HEK293 (cell line): ENCODE results near the gene MED25.

ENCODE experiments used
- CTCF ChIA-PET: fragments of 350-600 bp; formaldehyde crosslinking; extraction: SDS; loops from one replicate; lab custom pipeline; 2021; ENCODE audit warnings: antibody characterized with exemption; lab: Yijun Ruan, JAX
- POLR2A ChIA-PET: fragments of 300-600 bp; formaldehyde crosslinking; extraction: SDS; loops from one replicate; lab custom pipeline; 2020; ENCODE audit warnings: antibody characterized with exemption, inconsistent platforms; lab: Yijun Ruan, JAX
- H3K27ac ChIP-seq: fragments of 200-500 bp; sonication (Bioruptor generic); 2 replicates; pipeline ENCODE4 v1.5.1; 2014; ENCODE audit warnings: low read depth, low read length, control low read depth, inconsistent platforms; ENCODE audit errors: extremely low read depth
- H3K36me3 ChIP-seq, 2 experiments: fragments of 200-500 bp in 1 of 2; sonication (Bioruptor generic) in 1 of 2; 1 replicate in 1 of 2; 2 replicates in 1 of 2; pipeline ENCODE4 v1.5.1; 2014 to 2017; ENCODE audit warnings: inconsistent platforms in 2 of 2, low read length in 2 of 2; ENCODE audit not compliant: control insufficient read depth in 2 of 2, insufficient read depth in 1 of 2
- H3K4me1 ChIP-seq: fragments of 200-500 bp; sonication (Bioruptor generic); 2 replicates; pipeline ENCODE4 v1.5.1; 2014; ENCODE audit warnings: mild to moderate bottlenecking, low read length, inconsistent platforms; ENCODE audit not compliant: control insufficient read depth, insufficient read depth
- H3K4me3 ChIP-seq: 2 replicates; pipeline ENCODE4 v1.5.1; 2011; ENCODE audit warnings: low read depth, mild to moderate bottlenecking, control low read depth, low read length, moderate library complexity
- H3K9me3 ChIP-seq: fragments of 200-500 bp; sonication (Bioruptor generic); 2 replicates; pipeline ENCODE4 v1.5.1; 2014; ENCODE audit warnings: low read depth, low read length, inconsistent platforms; ENCODE audit not compliant: control insufficient read depth, insufficient read depth
- GLI4 ChIP-seq: fragments of 450-650 bp; formaldehyde crosslinking; IDR thresholded peaks from 2 replicates; pipeline ENCODE4 v1.5.1; 2016; ENCODE audit warnings: missing biosample characterization, missing genetic modification characterization
- SETDB1 ChIP-seq: IDR thresholded peaks from one replicate; pipeline ENCODE4 v1.6.1; 2017; ENCODE audit warnings: mild to moderate bottlenecking, low read length, moderate library complexity, mixed read lengths; ENCODE audit not compliant: insufficient read length
- SP2 ChIP-seq: fragments of 450-650 bp; formaldehyde crosslinking; IDR thresholded peaks from 2 replicates; pipeline ENCODE4 v1.5.1; 2016; ENCODE audit warnings: missing biosample characterization, missing genetic modification characterization
- ZBTB7A ChIP-seq: fragments of 450-650 bp; formaldehyde crosslinking; IDR thresholded peaks from 2 replicates; pipeline ENCODE4 v1.5.1; 2016; ENCODE audit warnings: low read depth, missing biosample characterization, missing genetic modification characterization
- ZNF169 ChIP-seq: fragments of 450-650 bp; formaldehyde crosslinking; IDR thresholded peaks from 2 replicates; pipeline ENCODE4 v1.5.1; 2016; ENCODE audit warnings: missing biosample characterization, missing genetic modification characterization
- ZNF211 ChIP-seq: fragments of 450-650 bp; formaldehyde crosslinking; IDR thresholded peaks from 2 replicates; pipeline ENCODE4 v1.5.1; 2016; ENCODE audit warnings: low read depth, missing biosample characterization, missing genetic modification characterization
- ZNF24 ChIP-seq: fragments of 450-650 bp; formaldehyde crosslinking; IDR thresholded peaks from 2 replicates; pipeline ENCODE4 v1.5.1; 2016; ENCODE audit warnings: missing biosample characterization, missing genetic modification characterization
- ZNF266 ChIP-seq: fragments of 450-650 bp; formaldehyde crosslinking; IDR thresholded peaks from 2 replicates; pipeline ENCODE4 v1.5.1; 2016; ENCODE audit warnings: missing biosample characterization, missing genetic modification characterization, low read depth
- ZNF274 ChIP-seq, 2 experiments: fragments of 200-500 bp in 1 of 2; fragments of 450-650 bp in 1 of 2; sonication (Bioruptor generic) in 1 of 2; formaldehyde crosslinking in 1 of 2; IDR thresholded peaks; 2 replicates each; pipeline versions ENCODE4 v1.5.1 to v1.6.1; 2014 to 2016; ENCODE audit warnings: borderline replicate concordance in 1 of 2, inconsistent platforms in 1 of 2, low read length in 1 of 2, missing biosample characterization in 1 of 2, missing genetic modification characterization in 1 of 2
- ZNF335 ChIP-seq: fragments of 450-650 bp; formaldehyde crosslinking; conservative IDR thresholded peaks from 2 replicates; pipeline ENCODE4 v1.5.1; 2016; ENCODE audit warnings: missing biosample characterization, missing genetic modification characterization
- ZNF37A ChIP-seq: fragments of 450-650 bp; IDR thresholded peaks from 2 replicates; pipeline ENCODE4 v1.5.1; 2018; ENCODE audit warnings: missing biosample characterization, missing genetic modification characterization
- ZNF48 ChIP-seq: fragments of 450-650 bp; formaldehyde crosslinking; IDR thresholded peaks from 2 replicates; pipeline ENCODE4 v1.5.1; 2016; ENCODE audit warnings: missing biosample characterization, missing genetic modification characterization
- ZNF654 ChIP-seq: fragments of 450-650 bp; formaldehyde crosslinking; IDR thresholded peaks from 2 replicates; pipeline ENCODE4 v1.5.1; 2016; ENCODE audit warnings: low read depth, missing biosample characterization, missing genetic modification characterization
- ZNF76 ChIP-seq: fragments of 450-650 bp; formaldehyde crosslinking; IDR thresholded peaks from 2 replicates; pipeline ENCODE4; 2016; ENCODE audit warnings: low read depth, missing biosample characterization, missing genetic modification characterization, borderline replicate concordance
- ZSCAN16 ChIP-seq: fragments of 450-650 bp; formaldehyde crosslinking; IDR thresholded peaks from 2 replicates; pipeline ENCODE4 v1.5.1; 2016; ENCODE audit warnings: missing biosample characterization, missing genetic modification characterization
- TF ChIP-seq, protein P1 (sequence below): fragments of 450-650 bp; formaldehyde crosslinking; IDR thresholded peaks from 2 replicates; pipeline ENCODE4 v1.5.1; 2016; ENCODE audit warnings: missing biosample characterization, missing genetic modification characterization, borderline replicate concordance
- TF ChIP-seq, protein P2 (sequence below): fragments of 450-650 bp; formaldehyde crosslinking; IDR thresholded peaks from 2 replicates; pipeline ENCODE4 v1.5.1; 2016; ENCODE audit warnings: missing biosample characterization, missing genetic modification characterization
- TF ChIP-seq, protein P3 (sequence below): fragments of 450-650 bp; IDR thresholded peaks from 2 replicates; pipeline ENCODE4 v1.5.1; 2018; ENCODE audit warnings: missing biosample characterization, mild to moderate bottlenecking, missing genetic modification characterization
- TF ChIP-seq, protein P4 (sequence below): fragments of 450-650 bp; formaldehyde crosslinking; IDR thresholded peaks from 2 replicates; pipeline ENCODE4 v1.5.1; 2016; ENCODE audit warnings: missing biosample characterization, missing genetic modification characterization

MED25 gene

DNA sequence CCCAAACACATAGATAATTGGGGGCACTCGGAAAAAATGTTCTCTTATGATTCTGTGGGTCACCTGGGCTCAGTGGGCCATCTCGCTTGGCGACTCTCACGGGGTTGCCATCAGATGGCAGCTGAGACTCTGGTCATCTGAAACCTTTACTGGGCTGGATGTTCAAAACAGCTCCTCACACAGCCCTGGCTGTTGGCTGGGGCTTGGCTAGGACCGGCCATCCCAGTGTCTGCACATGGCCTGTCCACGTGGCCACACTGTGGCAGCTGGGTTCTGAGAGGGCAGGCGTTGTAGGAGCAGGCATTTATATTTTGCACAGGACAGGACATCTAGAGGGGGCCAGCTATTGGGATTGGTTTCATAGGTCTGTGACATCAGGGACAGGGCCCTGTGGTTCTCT, 15.5 kb downstream of the MED25 start:
- CTCF ChIA-PET, result interaction anchor here (0.6 to 1.2 kb wide), 2 partner anchors 14 to 23 kb away, joined by 3 to 4 read pairs; no protein-coding TSS in a partner anchor
- Histone ChIP-seq H3K36me3 (peaks cover 6 to 96% of the 10 kb centered on the region in 2 experiments; a peak in 2 of 3 replicates), H3K4me3 (no peak overlapping the region), H3K27ac (no peak overlapping the region; the same call in 1 of the 2 replicates), H3K9me3 (no peaks in the 10 kb centered on the region), H3K4me1 (no peaks in the 10 kb centered on the region)
- POLR2A ChIA-PET, result interaction anchor here (0.6 to 2.0 kb wide), 2 partner anchors 9 to 17 kb away, joined by 5 to 8 read pairs; no protein-coding TSS in a partner anchor
- TF ChIP-seq ZNF48 (tag by site-specific recombination) (no peak), ZNF211 (tag by site-specific recombination) (no peak), SP2 (no peak)
- TF ChIP-seq, protein P1, sequence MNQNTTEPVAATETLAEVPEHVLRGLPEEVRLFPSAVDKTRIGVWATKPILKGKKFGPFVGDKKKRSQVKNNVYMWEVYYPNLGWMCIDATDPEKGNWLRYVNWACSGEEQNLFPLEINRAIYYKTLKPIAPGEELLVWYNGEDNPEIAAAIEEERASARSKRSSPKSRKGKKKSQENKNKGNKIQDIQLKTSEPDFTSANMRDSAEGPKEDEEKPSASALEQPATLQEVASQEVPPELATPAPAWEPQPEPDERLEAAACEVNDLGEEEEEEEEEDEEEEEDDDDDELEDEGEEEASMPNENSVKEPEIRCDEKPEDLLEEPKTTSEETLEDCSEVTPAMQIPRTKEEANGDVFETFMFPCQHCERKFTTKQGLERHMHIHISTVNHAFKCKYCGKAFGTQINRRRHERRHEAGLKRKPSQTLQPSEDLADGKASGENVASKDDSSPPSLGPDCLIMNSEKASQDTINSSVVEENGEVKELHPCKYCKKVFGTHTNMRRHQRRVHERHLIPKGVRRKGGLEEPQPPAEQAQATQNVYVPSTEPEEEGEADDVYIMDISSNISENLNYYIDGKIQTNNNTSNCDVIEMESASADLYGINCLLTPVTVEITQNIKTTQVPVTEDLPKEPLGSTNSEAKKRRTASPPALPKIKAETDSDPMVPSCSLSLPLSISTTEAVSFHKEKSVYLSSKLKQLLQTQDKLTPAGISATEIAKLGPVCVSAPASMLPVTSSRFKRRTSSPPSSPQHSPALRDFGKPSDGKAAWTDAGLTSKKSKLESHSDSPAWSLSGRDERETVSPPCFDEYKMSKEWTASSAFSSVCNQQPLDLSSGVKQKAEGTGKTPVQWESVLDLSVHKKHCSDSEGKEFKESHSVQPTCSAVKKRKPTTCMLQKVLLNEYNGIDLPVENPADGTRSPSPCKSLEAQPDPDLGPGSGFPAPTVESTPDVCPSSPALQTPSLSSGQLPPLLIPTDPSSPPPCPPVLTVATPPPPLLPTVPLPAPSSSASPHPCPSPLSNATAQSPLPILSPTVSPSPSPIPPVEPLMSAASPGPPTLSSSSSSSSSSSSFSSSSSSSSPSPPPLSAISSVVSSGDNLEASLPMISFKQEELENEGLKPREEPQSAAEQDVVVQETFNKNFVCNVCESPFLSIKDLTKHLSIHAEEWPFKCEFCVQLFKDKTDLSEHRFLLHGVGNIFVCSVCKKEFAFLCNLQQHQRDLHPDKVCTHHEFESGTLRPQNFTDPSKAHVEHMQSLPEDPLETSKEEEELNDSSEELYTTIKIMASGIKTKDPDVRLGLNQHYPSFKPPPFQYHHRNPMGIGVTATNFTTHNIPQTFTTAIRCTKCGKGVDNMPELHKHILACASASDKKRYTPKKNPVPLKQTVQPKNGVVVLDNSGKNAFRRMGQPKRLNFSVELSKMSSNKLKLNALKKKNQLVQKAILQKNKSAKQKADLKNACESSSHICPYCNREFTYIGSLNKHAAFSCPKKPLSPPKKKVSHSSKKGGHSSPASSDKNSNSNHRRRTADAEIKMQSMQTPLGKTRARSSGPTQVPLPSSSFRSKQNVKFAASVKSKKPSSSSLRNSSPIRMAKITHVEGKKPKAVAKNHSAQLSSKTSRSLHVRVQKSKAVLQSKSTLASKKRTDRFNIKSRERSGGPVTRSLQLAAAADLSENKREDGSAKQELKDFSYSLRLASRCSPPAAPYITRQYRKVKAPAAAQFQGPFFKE (tag by site-specific recombination), result no peak

DNA sequence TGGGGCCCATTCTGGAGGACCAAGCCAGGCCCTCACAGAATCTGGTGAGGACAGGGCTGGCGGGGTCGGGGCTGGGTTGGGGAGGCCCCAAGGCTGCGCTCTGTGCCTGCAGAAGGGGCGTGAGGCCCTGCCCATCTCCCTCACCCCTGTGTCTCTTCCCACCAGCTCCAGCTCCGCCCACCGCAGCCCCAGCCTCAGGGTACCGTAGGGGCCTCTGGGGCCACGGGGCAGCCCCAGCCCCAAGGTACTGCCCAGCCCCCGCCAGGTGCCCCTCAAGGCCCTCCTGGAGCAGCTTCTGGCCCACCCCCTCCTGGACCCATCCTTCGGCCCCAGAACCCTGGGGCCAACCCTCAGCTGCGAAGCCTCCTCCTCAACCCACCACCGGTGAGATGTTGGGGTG, 17.5 kb downstream of the MED25 start:
- no peak overlapping the region for H3K27ac ChIP-seq
- H3K4me1 ChIP-seq, result no peaks in the 10 kb centered on the region
- POLR2A ChIA-PET, result interaction anchor here (1.3 to 1.9 kb wide), 2 partner anchors 9 to 12 kb away, joined by 6 read pairs; no protein-coding TSS in a partner anchor
- no peak overlapping the region for H3K4me3 ChIP-seq
- TF ChIP-seq, protein P2, sequence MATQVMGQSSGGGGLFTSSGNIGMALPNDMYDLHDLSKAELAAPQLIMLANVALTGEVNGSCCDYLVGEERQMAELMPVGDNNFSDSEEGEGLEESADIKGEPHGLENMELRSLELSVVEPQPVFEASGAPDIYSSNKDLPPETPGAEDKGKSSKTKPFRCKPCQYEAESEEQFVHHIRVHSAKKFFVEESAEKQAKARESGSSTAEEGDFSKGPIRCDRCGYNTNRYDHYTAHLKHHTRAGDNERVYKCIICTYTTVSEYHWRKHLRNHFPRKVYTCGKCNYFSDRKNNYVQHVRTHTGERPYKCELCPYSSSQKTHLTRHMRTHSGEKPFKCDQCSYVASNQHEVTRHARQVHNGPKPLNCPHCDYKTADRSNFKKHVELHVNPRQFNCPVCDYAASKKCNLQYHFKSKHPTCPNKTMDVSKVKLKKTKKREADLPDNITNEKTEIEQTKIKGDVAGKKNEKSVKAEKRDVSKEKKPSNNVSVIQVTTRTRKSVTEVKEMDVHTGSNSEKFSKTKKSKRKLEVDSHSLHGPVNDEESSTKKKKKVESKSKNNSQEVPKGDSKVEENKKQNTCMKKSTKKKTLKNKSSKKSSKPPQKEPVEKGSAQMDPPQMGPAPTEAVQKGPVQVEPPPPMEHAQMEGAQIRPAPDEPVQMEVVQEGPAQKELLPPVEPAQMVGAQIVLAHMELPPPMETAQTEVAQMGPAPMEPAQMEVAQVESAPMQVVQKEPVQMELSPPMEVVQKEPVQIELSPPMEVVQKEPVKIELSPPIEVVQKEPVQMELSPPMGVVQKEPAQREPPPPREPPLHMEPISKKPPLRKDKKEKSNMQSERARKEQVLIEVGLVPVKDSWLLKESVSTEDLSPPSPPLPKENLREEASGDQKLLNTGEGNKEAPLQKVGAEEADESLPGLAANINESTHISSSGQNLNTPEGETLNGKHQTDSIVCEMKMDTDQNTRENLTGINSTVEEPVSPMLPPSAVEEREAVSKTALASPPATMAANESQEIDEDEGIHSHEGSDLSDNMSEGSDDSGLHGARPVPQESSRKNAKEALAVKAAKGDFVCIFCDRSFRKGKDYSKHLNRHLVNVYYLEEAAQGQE, result no peak
- TF ChIP-seq ZNF24 (tag by site-specific recombination) (no peak), ZNF76 (tag by site-specific recombination) (no peak), ZNF274 (IDR thresholded peaks at IDR 0.05; ENCODE audit: low read length) (no peak), ZNF274 (tag by site-specific recombination; IDR thresholded peaks at IDR 0.05; ENCODE audit: borderline replicate concordance) (no peak), ZNF169 (tag by site-specific recombination) (no peak), ZBTB7A (tag by site-specific recombination) (no peak), SETDB1 (no peak), ZNF37A (tag by site-specific recombination) (no peak), ZSCAN16 (no peak), GLI4 (tag by site-specific recombination) (no peak), ZNF654 (tag by site-specific recombination) (no peak), ZNF266 (tag by site-specific recombination) (no peak), ZNF335 (tag by site-specific recombination) (no peak)
- TF ChIP-seq, protein P3, sequence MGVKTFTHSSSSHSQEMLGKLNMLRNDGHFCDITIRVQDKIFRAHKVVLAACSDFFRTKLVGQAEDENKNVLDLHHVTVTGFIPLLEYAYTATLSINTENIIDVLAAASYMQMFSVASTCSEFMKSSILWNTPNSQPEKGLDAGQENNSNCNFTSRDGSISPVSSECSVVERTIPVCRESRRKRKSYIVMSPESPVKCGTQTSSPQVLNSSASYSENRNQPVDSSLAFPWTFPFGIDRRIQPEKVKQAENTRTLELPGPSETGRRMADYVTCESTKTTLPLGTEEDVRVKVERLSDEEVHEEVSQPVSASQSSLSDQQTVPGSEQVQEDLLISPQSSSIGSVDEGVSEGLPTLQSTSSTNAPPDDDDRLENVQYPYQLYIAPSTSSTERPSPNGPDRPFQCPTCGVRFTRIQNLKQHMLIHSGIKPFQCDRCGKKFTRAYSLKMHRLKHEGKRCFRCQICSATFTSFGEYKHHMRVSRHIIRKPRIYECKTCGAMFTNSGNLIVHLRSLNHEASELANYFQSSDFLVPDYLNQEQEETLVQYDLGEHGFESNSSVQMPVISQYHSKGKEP, result no peak
- TF ChIP-seq, protein P4, sequence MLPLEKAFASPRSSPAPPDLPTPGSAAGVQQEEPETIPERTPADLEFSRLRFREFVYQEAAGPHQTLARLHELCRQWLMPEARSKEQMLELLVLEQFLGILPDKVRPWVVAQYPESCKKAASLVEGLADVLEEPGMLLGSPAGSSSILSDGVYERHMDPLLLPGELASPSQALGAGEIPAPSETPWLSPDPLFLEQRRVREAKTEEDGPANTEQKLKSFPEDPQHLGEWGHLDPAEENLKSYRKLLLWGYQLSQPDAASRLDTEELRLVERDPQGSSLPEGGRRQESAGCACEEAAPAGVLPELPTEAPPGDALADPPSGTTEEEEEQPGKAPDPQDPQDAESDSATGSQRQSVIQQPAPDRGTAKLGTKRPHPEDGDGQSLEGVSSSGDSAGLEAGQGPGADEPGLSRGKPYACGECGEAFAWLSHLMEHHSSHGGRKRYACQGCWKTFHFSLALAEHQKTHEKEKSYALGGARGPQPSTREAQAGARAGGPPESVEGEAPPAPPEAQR (tag by site-specific recombination), result no peak
- TF ChIP-seq, all 188 proteins: peak for 0
- CTCF ChIA-PET, result no interaction called here
- H3K36me3 ChIP-seq, result peaks cover 5 to 98% of the 10 kb centered on the region in 2 experiments
- H3K9me3 ChIP-seq, result no peaks in the 10 kb centered on the region
